HG02798 (cell line): ENCODE measurements around the gene MFAP3L.
"Not testable (repeated sequence)": the region's sequence is repeated elsewhere in the genome, so short reads cannot be mapped to it uniquely, and the experiment has no call there.

Source experiments
- ATAC-seq: cut with Tn5 transposase; IDR thresholded peaks from one replicate; pipeline ENCODE4 v1.9.1; 2021; ENCODE audit warnings: mild to moderate bottlenecking; ENCODE audit not compliant: unreplicated experiment, poor library complexity

The MFAP3L gene

DNA sequence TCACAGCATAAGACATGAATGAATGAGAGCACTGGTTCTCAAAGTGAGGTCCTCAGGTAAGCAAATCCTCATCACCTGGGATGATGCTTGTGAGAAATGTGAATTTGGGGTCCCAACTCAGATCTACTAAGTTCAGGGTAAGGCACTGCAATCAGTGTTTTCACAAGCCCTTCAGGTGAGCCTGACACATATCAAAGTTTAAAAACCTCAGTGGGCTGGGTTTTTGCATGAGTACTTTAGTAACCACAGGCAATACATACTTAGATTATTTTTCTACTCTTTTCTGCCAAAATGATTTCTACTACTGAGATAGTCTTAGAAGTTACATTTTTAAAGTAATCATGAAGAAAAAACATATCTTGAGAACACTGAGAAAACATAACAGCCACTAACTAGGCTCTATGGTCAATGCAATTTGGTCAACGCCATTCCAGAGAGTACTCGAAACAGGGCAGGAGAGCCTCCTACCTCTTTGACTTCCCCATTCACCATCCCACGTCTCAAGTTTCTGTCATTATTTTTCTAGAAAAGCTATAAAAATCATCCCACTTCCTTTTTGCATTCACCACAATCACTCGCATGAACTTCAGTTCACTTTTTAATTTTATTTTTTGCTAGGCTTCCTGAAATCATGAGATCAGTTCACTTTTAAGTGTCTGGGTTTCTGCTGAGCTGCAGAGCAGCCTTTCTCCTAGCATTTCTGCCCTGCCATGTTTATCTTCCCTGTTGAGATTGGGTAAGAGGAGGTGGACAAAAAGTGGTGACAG is 73.8 kb downstream of the MFAP3L start:
- ATAC-seq, result peak; percentile 59

DNA sequence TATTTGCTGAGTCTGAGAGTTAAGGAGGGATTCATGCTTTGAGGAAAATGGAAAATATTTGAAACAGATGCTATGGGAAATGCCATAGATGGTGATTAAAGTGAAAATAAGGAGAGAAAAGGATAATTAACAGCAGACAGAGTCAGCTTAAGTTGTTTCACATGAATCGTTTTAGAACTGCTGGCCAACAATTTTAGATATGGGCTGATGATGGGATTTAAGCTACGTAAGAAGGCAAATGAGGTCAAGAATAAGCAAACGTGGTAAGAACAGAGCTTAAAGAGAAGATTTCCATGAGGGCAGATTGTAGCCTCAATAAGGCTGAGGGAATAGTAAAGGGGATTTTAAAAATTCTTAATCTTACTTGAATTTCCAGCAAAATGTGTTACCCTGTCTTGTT is 77.9 kb downstream of the MFAP3L start:
- no peak for ATAC-seq

DNA sequence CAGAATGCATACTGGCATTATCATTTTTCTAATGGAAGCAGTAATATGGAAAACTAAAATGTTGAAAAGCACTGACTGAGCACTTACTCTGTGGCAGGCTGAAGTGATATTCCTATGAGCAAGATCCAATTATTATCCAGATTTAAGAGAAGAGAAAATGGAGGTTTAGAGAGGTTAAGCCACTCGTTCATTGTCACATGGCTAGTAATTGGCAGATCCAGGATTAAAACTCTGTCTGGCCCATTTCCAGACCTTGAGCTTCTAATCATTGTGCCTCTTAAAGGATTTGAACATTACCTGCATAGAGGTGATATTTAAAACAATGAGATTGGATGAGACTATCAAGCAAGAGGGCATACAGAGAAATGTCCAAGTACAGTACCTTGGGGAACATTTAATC is 80.6 kb downstream of the MFAP3L start:
- no peak for ATAC-seq

DNA sequence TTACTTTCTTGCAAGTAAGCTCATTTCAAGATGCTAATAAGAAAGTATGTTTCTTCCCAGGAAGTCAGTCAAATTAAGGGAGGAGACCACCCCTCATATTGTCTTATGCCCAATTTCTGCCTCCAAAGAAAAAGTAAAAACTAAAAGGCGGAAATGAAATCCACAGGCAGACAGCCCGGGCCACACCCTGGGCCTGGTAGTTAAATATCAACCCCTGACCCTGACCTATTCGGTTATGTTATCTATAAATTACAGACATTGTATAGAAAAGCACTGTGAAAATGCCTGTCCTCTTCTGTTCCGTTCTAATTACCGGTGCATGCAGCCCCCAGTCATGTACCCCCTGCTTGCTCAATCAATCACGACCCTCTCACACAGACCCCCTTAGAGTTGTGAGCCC is 82.6 kb downstream of the MFAP3L start:
- not testable (repeated sequence) for ATAC-seq

DNA sequence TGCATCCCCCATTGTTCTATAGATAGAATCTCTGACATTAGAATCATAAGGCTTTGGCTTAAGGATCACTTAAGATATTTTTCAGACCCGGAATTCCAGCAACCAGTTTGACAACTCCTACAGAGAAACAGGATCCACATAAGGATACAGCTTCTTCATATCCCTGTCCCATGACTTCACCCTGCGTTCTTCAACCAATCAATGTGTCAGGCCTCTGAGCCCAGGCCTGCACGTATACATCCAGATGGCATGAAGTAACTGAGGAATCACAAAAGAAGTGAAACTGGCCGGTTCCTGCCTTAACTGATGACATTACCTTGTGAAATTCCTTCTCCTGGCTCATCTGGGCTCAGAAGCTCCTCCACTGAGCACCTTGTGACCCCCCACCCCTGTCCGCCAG is 85.1 kb downstream of the MFAP3L start:
- no peak for ATAC-seq

DNA sequence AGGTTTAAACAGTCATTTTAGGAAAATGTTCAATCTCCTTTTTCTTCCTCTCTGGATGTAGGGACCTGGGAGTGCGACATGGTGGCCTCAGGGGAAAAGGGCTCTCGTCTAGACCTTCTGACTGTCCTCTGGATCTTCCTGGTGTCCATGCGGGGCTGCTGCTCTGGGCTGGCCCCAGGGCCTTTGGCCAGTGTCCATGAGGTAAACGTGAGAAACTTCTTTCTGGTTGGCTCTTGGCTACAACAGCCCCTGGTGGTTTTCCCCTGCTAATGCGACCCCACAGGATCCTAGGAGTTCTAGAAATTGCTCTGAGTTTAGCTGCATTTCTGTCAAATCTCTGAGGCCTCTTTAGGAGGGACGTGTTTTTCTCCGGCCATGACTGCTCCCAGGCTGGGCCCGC is 85.7 kb downstream of the MFAP3L start:
- no peak for ATAC-seq
